Astrocyte (in vitro differentiated cells and primary cell): ENCODE results near the gene SLC25A30.

ENCODE experiments used
- CTCF ChIP-seq: IDR thresholded peaks from 2 replicates; pipeline ENCODE4 v1.5.1; 2011; ENCODE audit warnings: low read depth, mild to moderate bottlenecking, inconsistent platforms, low read length, moderate library complexity; ENCODE audit not compliant: insufficient read depth
- EZH2 ChIP-seq: IDR thresholded peaks from 2 replicates; pipeline ENCODE4 v1.6.1; 2012; ENCODE audit warnings: mild to moderate bottlenecking, low read length, inconsistent platforms; ENCODE audit not compliant: insufficient read depth

DNA sequence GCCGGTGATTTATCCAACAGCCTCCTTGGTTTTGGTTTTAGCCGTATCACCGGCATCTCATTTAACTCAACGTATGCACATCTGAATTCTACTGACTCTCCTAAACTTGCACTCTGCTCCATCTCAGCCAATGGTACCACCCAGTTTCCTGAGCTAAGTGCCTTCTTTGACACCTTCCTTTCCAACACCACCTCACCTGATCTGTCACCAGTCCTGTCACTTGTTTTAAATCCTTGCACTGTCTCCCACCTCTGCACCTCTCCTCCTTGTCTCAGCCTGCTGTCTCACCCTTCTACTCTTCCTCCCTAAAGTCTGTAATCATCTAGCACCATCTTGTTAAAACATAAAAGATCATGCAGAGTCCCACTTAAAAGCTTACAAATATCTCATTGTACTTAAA lies 49.1 kb downstream of the SLC25A30 start:
- TF ChIP-seq CTCF (no peak), EZH2 (no peak)
